HG03521 (cell line): ENCODE data around the gene DNAJB13.

Experiments used
- ATAC-seq: cut with Tn5 transposase; IDR thresholded peaks from one replicate; pipeline ENCODE4 v1.9.1; 2021; ENCODE audit warnings: mild to moderate bottlenecking, moderate library complexity; ENCODE audit not compliant: unreplicated experiment

DNAJB13 gene

DNA sequence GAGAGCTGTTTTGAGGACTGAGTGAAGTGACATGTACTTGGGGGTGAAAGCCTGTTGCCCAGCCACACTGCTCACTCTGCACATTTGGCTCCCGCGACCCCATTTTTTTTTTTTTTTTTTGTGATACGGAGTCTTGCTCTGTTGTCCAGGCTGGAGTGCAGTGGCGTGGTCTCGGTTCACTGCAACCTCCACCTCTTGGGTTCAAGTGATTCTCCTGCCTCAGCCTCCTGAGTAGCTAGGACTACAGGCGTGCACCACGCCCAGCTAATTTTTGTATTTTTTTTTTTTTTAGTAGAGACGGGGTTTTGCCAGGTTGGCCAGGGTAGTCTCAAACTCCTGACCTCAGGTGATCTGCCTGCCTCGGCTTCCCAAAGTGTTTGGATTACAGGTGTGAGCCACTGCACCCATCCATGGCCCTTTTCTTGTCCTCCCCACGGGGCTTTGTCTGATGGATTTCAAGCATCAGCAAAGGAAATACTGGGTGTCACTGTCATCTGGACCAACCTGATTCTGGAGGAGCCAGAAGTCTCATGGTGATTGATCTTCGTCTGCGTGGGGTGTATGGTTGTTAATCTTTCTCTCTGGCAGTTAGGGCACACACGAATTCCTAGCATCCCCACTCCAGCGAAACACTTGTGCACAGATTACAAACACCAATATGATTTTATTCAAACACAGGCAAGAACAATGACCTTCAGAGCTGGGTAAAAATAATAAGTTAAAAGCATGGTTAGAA, 61.4 kb downstream of the DNAJB13 start:
- no peak for ATAC-seq

GRCh38 chr11:74013141-74013540, 62.3 kb downstream of the DNAJB13 start:
- no peak for ATAC-seq

- ATAC-seq = no peak
Measured at GRCh38 chr11:74014880-74015279, 64.1 kb downstream of the DNAJB13 start.

GRCh38 chr11:74015919-74016684, 65.3 kb downstream of the DNAJB13 start:
- no peak for ATAC-seq

GRCh38 chr11:74017631-74018030, 66.8 kb downstream of the DNAJB13 start:
- no peak for ATAC-seq

DNA sequence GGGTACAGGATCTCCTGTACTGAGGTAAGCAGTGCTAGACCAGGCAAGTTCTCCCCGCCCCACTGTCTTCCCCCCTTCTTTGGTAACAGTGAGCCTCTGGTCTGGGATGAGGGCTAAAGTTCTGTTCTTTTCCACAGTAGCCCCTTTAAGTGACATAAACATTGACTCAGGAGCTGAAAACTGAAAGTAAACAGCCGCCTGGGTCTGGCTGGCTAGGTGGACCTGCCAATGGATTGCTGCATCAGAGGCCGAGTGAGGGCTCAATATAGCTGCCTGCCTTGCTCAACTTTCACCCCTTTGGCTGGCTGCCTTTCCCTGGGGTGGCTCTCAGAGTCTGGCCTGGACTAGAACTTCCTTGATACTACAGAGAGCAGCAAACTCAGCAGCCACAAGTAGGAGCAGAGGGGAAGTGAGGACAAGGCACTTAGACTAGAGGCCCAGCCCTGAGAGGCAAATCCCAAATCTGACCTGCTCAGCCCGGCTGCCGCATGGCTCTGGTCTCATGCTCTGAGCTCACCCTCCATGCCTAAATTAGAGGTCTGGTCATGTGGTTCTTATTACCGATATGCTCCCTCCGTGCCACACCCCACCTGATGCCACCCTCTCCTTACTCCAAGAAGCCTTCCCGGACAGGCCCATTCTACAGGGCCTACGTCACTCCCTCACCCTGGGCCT, 67.6 kb downstream of the DNAJB13 start:
- ATAC-seq = no peak

GRCh38 chr11:74019104-74019738, 68.4 kb downstream of the DNAJB13 start:
- no peak for ATAC-seq

- ATAC-seq = no peak
Measured at GRCh38 chr11:74019860-74020259, 69.0 kb downstream of the DNAJB13 start.
